Bone marrow (tissue), 2 donors: ENCODE results near the gene FANCL.
"Not testable (repeated sequence)": the region's sequence is repeated elsewhere in the genome, so short reads cannot be mapped to it uniquely, and the experiment has no call there.

Experiments
- DNase-seq, 2 donors: peaks; one replicate each; lab custom pipeline; 2025; lab: John Stamatoyannopoulos, UW

FANCL gene

GRCh38 chr2:58140508-58141072 lies 100.5 kb downstream of the FANCL start:
- DNase-seq: no peak

- DNase-seq: no peak
Observed at GRCh38 chr2:58138396-58139030, 102.6 kb downstream of the FANCL start.

GRCh38 chr2:58137856-58138255 lies 103.3 kb downstream of the FANCL start:
- DNase-seq: no peak

- no peak for DNase-seq
Observed at GRCh38 chr2:58137221-58137620, 103.9 kb downstream of the FANCL start.

GRCh38 chr2:58135861-58136260 lies 105.3 kb downstream of the FANCL start:
- DNase-seq: no peak

- DNase-seq: no peak
Observed at GRCh38 chr2:58133395-58133794, 107.7 kb downstream of the FANCL start.

- DNase-seq: no peak
Observed at GRCh38 chr2:58131191-58132011, 109.7 kb downstream of the FANCL start.

- no peak for DNase-seq
Observed at GRCh38 chr2:58130238-58130637, 110.9 kb downstream of the FANCL start.

GRCh38 chr2:58127111-58127510 lies 114.0 kb downstream of the FANCL start:
- DNase-seq: no peak

GRCh38 chr2:58122540-58122939 lies 118.6 kb downstream of the FANCL start:
- DNase-seq: no peak

GRCh38 chr2:58122040-58122439 lies 119.1 kb downstream of the FANCL start:
- no peak for DNase-seq

- no peak for DNase-seq
Observed at GRCh38 chr2:58120626-58121229, 120.4 kb downstream of the FANCL start.

GRCh38 chr2:58113563-58113962 lies 127.6 kb downstream of the FANCL start:
- DNase-seq: not testable (repeated sequence)

- DNase-seq: no peak
Observed at GRCh38 chr2:58110765-58111164, 130.4 kb downstream of the FANCL start.

- DNase-seq: no peak
Observed at GRCh38 chr2:58109481-58109880, 131.6 kb downstream of the FANCL start.
